HL-60 (cell line): ENCODE results near the gene ECI2.

Source experiments
- DNase-seq, 2 experiments: peaks; one replicate each; pipeline ENCODE4 v3.0.0-alpha.2; 2010 to 2020; ENCODE audit warnings: low read depth in 1 of 2, low spot score in 1 of 2
- H3K27ac ChIP-seq: fragments of 250-450 bp; sonication (Bioruptor Pico); replicated peaks from 2 replicates; pipeline ENCODE4 v1.5.1; 2020; ENCODE audit warnings: mild to moderate bottlenecking, moderate library complexity
- H3K27me3 ChIP-seq: fragments of 250-450 bp; sonication (Bioruptor Pico); 2 replicates; pipeline ENCODE4 v1.5.1; 2021; ENCODE audit warnings: mild to moderate bottlenecking, moderate library complexity; ENCODE audit not compliant: insufficient read depth, poor library complexity, severe bottlenecking
- H3K4me3 ChIP-seq: replicated peaks from 2 replicates; pipeline ENCODE4 v1.5.1; 2011; ENCODE audit warnings: mild to moderate bottlenecking, control low read depth, low read length; ENCODE audit not compliant: insufficient read depth
- GABPA ChIP-seq: IDR thresholded peaks from 2 replicates; pipeline ENCODE4 v1.6.1; 2012; ENCODE audit warnings: low read depth
- POLR2AphosphoS5 ChIP-seq: IDR thresholded peaks from 2 replicates; pipeline ENCODE4 v1.6.1; 2012; ENCODE audit warnings: low read depth
- SPI1 ChIP-seq: IDR thresholded peaks from 2 replicates; pipeline ENCODE4 v1.6.1; 2012; ENCODE audit warnings: low read depth, mild to moderate bottlenecking, borderline replicate concordance
- TF ChIP-seq, protein P1 (sequence below): IDR thresholded peaks from one replicate; pipeline ENCODE4 v1.5.1; 2011; ENCODE audit warnings: low read length, control low read depth, inconsistent platforms; ENCODE audit not compliant: insufficient read depth
- TF ChIP-seq, protein P2 (sequence below): IDR thresholded peaks from 2 replicates; pipeline ENCODE4 v1.6.1; 2012; ENCODE audit warnings: low read depth; ENCODE audit not compliant: insufficient replicate concordance

The ECI2 gene

GRCh38 chr6:4124351-4124750 is 11.0 kb downstream of the ECI2 start:
- TF ChIP-seq, protein P1, sequence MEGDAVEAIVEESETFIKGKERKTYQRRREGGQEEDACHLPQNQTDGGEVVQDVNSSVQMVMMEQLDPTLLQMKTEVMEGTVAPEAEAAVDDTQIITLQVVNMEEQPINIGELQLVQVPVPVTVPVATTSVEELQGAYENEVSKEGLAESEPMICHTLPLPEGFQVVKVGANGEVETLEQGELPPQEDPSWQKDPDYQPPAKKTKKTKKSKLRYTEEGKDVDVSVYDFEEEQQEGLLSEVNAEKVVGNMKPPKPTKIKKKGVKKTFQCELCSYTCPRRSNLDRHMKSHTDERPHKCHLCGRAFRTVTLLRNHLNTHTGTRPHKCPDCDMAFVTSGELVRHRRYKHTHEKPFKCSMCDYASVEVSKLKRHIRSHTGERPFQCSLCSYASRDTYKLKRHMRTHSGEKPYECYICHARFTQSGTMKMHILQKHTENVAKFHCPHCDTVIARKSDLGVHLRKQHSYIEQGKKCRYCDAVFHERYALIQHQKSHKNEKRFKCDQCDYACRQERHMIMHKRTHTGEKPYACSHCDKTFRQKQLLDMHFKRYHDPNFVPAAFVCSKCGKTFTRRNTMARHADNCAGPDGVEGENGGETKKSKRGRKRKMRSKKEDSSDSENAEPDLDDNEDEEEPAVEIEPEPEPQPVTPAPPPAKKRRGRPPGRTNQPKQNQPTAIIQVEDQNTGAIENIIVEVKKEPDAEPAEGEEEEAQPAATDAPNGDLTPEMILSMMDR: no peak
- TF ChIP-seq GABPA: no peak
- no peak for TF ChIP-seq SPI1
- TF ChIP-seq, protein P2, sequence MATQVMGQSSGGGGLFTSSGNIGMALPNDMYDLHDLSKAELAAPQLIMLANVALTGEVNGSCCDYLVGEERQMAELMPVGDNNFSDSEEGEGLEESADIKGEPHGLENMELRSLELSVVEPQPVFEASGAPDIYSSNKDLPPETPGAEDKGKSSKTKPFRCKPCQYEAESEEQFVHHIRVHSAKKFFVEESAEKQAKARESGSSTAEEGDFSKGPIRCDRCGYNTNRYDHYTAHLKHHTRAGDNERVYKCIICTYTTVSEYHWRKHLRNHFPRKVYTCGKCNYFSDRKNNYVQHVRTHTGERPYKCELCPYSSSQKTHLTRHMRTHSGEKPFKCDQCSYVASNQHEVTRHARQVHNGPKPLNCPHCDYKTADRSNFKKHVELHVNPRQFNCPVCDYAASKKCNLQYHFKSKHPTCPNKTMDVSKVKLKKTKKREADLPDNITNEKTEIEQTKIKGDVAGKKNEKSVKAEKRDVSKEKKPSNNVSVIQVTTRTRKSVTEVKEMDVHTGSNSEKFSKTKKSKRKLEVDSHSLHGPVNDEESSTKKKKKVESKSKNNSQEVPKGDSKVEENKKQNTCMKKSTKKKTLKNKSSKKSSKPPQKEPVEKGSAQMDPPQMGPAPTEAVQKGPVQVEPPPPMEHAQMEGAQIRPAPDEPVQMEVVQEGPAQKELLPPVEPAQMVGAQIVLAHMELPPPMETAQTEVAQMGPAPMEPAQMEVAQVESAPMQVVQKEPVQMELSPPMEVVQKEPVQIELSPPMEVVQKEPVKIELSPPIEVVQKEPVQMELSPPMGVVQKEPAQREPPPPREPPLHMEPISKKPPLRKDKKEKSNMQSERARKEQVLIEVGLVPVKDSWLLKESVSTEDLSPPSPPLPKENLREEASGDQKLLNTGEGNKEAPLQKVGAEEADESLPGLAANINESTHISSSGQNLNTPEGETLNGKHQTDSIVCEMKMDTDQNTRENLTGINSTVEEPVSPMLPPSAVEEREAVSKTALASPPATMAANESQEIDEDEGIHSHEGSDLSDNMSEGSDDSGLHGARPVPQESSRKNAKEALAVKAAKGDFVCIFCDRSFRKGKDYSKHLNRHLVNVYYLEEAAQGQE: no peak
- TF ChIP-seq POLR2AphosphoS5: no peak
- no peak overlapping the region for H3K4me3 ChIP-seq
- H3K27ac ChIP-seq: no peak overlapping the region
- no peak for DNase-seq
- H3K27me3 ChIP-seq: no peaks in the 10 kb centered on the region

- peaks cover 4% of the 10 kb centered on the region for H3K27me3 ChIP-seq
- no peak for DNase-seq
- H3K4me3 ChIP-seq: no peak overlapping the region
- no peak overlapping the region for H3K27ac ChIP-seq
- TF ChIP-seq, protein P1: no peak
- TF ChIP-seq POLR2AphosphoS5 (no peak), GABPA (no peak), SPI1 (no peak)
- TF ChIP-seq, protein P2: no peak
Observed at GRCh38 chr6:4115741-4116140, 19.6 kb downstream of the ECI2 start.

DNA sequence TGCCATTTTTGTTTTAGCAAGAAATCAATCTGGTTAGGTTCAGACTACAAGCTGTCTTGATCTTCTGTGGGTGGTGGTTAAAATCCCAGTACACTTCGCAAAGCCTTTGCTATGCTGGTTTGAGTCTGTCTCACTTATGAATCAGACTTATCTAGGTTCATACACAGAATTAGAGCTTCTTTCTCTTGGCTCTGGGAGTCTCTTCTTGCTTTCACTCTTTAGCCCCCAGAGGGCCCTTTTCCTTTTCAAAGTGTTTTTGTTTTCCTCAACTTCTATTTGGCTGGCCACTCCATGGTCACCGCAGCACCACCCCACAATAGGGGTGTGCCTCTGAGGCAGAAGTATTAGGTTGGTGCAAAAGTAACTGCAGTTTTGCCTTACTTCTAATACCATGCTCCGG is 21.3 kb downstream of the ECI2 start:
- no peak overlapping the region for H3K4me3 ChIP-seq
- TF ChIP-seq, protein P2: no peak
- no peak for TF ChIP-seq SPI1
- no peak for DNase-seq
- peaks cover 4% of the 10 kb centered on the region for H3K27me3 ChIP-seq
- H3K27ac ChIP-seq: no peak overlapping the region

GRCh38 chr6:4113649-4114048 is 21.7 kb downstream of the ECI2 start:
- DNase-seq: no peak
- TF ChIP-seq, protein P2: no peak
- TF ChIP-seq POLR2AphosphoS5 (no peak), SPI1 (no peak), GABPA (no peak)
- TF ChIP-seq, protein P1: no peak
- Histone ChIP-seq H3K4me3 (no peak overlapping the region), H3K27ac (no peak overlapping the region), H3K27me3 (peaks cover 4% of the 10 kb centered on the region)
